Heart left ventricle (tissue), 13 donors: ENCODE results near the gene VBP1.

ENCODE experiments used
- CTCF ChIP-seq, 12 donors: fragments of 200-600 bp; sonication (generic) in 4 of 12; IDR thresholded peaks; one replicate each; pipeline versions ENCODE4 v1.5.0 to v1.8.0; 2018 to 2022; ENCODE audit warnings: antibody characterized with exemption in 12 of 12, mild to moderate bottlenecking in 5 of 12
- POLR2A ChIP-seq, 2 donors: fragments of 450-650 bp; IDR thresholded peaks; one replicate each; pipeline ENCODE4 v1.6.1; 2017; ENCODE audit warnings: antibody characterized with exemption in 2 of 2, mild to moderate bottlenecking in 2 of 2, moderate library complexity in 2 of 2
- donor health status: ischemic (EF 13 %, LVEDD 7.1; RV severe dilation, severe dysfunction).
- donor health status: DM: no; HTN: yes; CAD: no.
- donor health status: DM: no; HTN: no; CAD: no.
- donor health status: ischemic (EF 25% LVEDD 6.9; RV normal size, moderate dysfunction).
- donor health status: ischemic (EF 25% LVEDD 5.7; RV mildly dilated, moderate dysfunction).
- donor health status: ischemic (EF 35%, LVEDD 5.7; RV mildly dilated, moderate dysfunction).
- donor health status: nonischemic (EF 11% LVEDD 7.7; RV severe dilation, severe dysfunction).
- donor health status: DM: yes; HTN: yes; CAD: no.
- donor health status: PGD.
- donor health status: ischemic (EF 29% LVEDD 5.4; RV normal size, mild dysfunction).
- donor health status: nonischemic (EF 23%, LVEDD 6.1; RV moderate dilation, normal function).

GRCh38 chrX:155246748-155247147 is 30.5 kb downstream of the VBP1 start:
- TF ChIP-seq POLR2A (IDR thresholded peaks at IDR 0.05) (no peak), CTCF (IDR thresholded peaks at IDR 0.05) (no peak)
